NCI-H2029 (cell line): ENCODE data around the gene PYROXD2.

Experiments used
- DNase-seq: peaks from one replicate; lab custom pipeline; 2025; lab: John Stamatoyannopoulos, UW

The PYROXD2 gene

GRCh38 chr10:98433881-98434732 is 19.1 kb upstream of the PYROXD2 start:
- no peak for DNase-seq

GRCh38 chr10:98433371-98433770 is 18.4 kb upstream of the PYROXD2 start:
- DNase-seq, result no peak

GRCh38 chr10:98432330-98432729 is 17.3 kb upstream of the PYROXD2 start:
- no peak for DNase-seq

- DNase-seq, result no peak
These were observed 16.0 kb upstream of the PYROXD2 start for GRCh38 chr10:98431016-98431415.

GRCh38 chr10:98430427-98430826 is 15.4 kb upstream of the PYROXD2 start:
- DNase-seq, result no peak

- no peak for DNase-seq
These were observed 14.5 kb upstream of the PYROXD2 start for GRCh38 chr10:98429320-98430072.

GRCh38 chr10:98427011-98427515 is 12.1 kb upstream of the PYROXD2 start:
- no peak for DNase-seq

- no peak for DNase-seq
These were observed 10.8 kb upstream of the PYROXD2 start for GRCh38 chr10:98425511-98426352.

GRCh38 chr10:98424295-98425254 is 9.6 kb upstream of the PYROXD2 start:
- DNase-seq, result no peak

GRCh38 chr10:98423691-98424120 is 8.7 kb upstream of the PYROXD2 start:
- DNase-seq, result no peak

GRCh38 chr10:98422182-98422581 is 7.2 kb upstream of the PYROXD2 start:
- DNase-seq, result no peak

GRCh38 chr10:98420786-98421185 is 5.8 kb upstream of the PYROXD2 start:
- no peak for DNase-seq

- DNase-seq, result no peak
These were observed 4.7 kb upstream of the PYROXD2 start for GRCh38 chr10:98419469-98420261.

- DNase-seq, result no peak
These were observed 3.9 kb upstream of the PYROXD2 start for GRCh38 chr10:98418665-98419468.

- DNase-seq, result no peak
These were observed 3.1 kb upstream of the PYROXD2 start for GRCh38 chr10:98417973-98418664.

GRCh38 chr10:98417481-98417959 is 2.5 kb upstream of the PYROXD2 start:
- DNase-seq, result no peak

GRCh38 chr10:98416606-98417388 is 1.8 kb upstream of the PYROXD2 start:
- DNase-seq, result no peak

GRCh38 chr10:98415731-98416119 is 743 bp upstream of the PYROXD2 start:
- no peak for DNase-seq
